ENCODE results near the gene GPR148. TPM values are rescaled to one million over a fixed set of nuclear protein-coding genes. Genes with fewer than 3 reads are reported as not detected.

GPR148 gene
- total RNA-seq, 1 experiment from 2014 or later = not detected

DNA sequence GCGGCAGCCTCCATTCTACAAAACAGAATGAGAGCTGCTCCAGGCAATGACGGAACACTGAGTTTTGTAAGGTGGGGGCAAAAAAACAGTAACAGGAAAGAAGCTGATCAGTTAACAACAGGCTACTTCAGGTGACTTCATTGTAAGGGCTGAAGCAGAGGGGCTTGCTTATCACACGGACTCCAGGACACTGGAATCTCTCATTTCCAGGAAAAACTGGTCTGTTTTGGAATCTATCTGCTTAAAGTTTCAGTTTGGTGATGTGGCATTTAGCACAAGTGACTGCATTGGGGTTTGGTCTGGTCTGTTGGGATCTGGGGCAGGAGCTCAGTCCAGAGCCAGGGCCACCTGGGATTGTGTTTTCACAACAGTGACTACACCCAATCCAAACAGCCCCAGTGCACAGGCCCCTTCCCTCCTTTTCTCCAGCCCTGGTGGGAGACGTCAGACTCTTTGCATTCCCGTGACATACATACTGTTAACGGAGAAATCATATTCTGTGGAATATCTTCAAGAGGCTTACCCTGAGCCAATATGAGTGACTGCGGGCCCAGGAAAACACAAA is 40.6 kb downstream of the GPR148 start:
- no TSS peak for BruUV-seq (replicated peaks)
- POLR2A ChIA-PET = no interaction called here
- CTCF ChIA-PET = no interaction called here

More for the DNA sequence above, 40.6 kb downstream of the GPR148 start:
- H4K20me1 ChIP-seq (ENCODE audit: insufficient read depth) = no peaks in the 10 kb centered on the region
- H3K27me3 ChIP-seq (ENCODE audit: insufficient read depth, low read length) = no peaks in the 10 kb centered on the region
- H3K9me2 ChIP-seq (ENCODE audit: insufficient read depth) = no peaks in the 10 kb centered on the region
- H2AFZ ChIP-seq (ENCODE audit: low read depth, low read length, poor library complexity, severe bottlenecking) = no peak overlapping the region
- H3K9me3 ChIP-seq (ENCODE audit: control insufficient read depth in 1 of 2, insufficient read depth in 1 of 2, low read depth in 1 of 2, low read length in 2 of 2) = no peaks in the 10 kb centered on the region
- TF ChIP-seq EZH2 (IDR thresholded peaks at IDR 0.05) = no peak
- TF ChIP-seq SP1 (IDR thresholded peaks at IDR 0.05; ENCODE audit: low read depth) = no peak
- TF ChIP-seq POLR2AphosphoS5 (IDR thresholded peaks at IDR 0.05; ENCODE audit: low read depth, low read length) = no peak
- no peak for TF ChIP-seq ELF1 (IDR thresholded peaks at IDR 0.05; ENCODE audit: borderline replicate concordance, low read depth)
- TF ChIP-seq REST (IDR thresholded peaks at IDR 0.05; ENCODE audit: low read depth) = no peak
- no peak for TF ChIP-seq ATF3 (IDR thresholded peaks at IDR 0.05)
- TF ChIP-seq JUND (IDR thresholded peaks at IDR 0.05) = no peak
- no peak for TF ChIP-seq TCF7L2 (IDR thresholded peaks at IDR 0.05; ENCODE audit: borderline replicate concordance, extremely low read depth, insufficient read depth, insufficient read length)
- TF ChIP-seq EGR1 (IDR thresholded peaks at IDR 0.05; ENCODE audit: low read depth) = no peak
- no peak for TF ChIP-seq CTCF (IDR thresholded peaks at IDR 0.05 in 2 of 3, conservative IDR thresholded peaks at IDR 0.05 in 1 of 3; ENCODE audit: borderline replicate concordance in 1 of 3, insufficient read depth in 1 of 3, low read depth in 2 of 3, low read length in 2 of 3)
- TF ChIP-seq ZBTB33 (IDR thresholded peaks at IDR 0.05; ENCODE audit: extremely low read depth, insufficient replicate concordance, low read length) = no peak
- TF ChIP-seq SRF (IDR thresholded peaks at IDR 0.05; ENCODE audit: low read depth) = no peak
- TF ChIP-seq YY1 (IDR thresholded peaks at IDR 0.05; ENCODE audit: extremely low read depth, insufficient replicate concordance, low read depth, low read length) = no peak
- H3K4me2 ChIP-seq (ENCODE audit: low read length) = no peak overlapping the region
- H3K36me3 ChIP-seq (ENCODE audit: control insufficient read depth in 1 of 2, insufficient read depth in 2 of 2, low read length in 2 of 2) = no peaks in the 10 kb centered on the region
- no peak overlapping the region for H3K27ac ChIP-seq (ENCODE audit: low read depth, low read length)
- H3K4me3 ChIP-seq (replicated peaks in 1 of 2; ENCODE audit: low read depth in 1 of 2, low read length in 2 of 2) = no peak overlapping the region
- RAD21 ChIA-PET (ENCODE audit: low non-redundant PET in 1 of 2, low total read pairs in 2 of 2, uncharacterized antibody in 2 of 2, unreplicated experiment in 2 of 2) = no interaction called here
- H3K9ac ChIP-seq (ENCODE audit: low read length) = no peak overlapping the region
- no peaks in the 10 kb centered on the region for H3K79me2 ChIP-seq (ENCODE audit: insufficient read depth, low read length)
- H3K4me1 ChIP-seq (ENCODE audit: control insufficient read depth in 1 of 2, insufficient read depth in 2 of 2, low read length in 2 of 2) = peaks cover 0 to 4% of the 10 kb centered on the region in 2 experiments; a peak in 1 of 4 replicates
- ATAC-seq (no peak), DNase-seq (ENCODE audit: low read depth, low spot score) (no peak)
- intact Hi-C loops (cut with micrococcal nuclease) = no loop called here

Measured in HCT116 (cell line).